Measurements from ENCODE around the gene PHF21A. TPM values are rescaled to one million over a fixed set of nuclear protein-coding genes. Genes with fewer than 3 reads are reported as not detected.

PHF21A gene
- total RNA-seq, 1 donor from 2014 or later = 71.1 TPM

DNA sequence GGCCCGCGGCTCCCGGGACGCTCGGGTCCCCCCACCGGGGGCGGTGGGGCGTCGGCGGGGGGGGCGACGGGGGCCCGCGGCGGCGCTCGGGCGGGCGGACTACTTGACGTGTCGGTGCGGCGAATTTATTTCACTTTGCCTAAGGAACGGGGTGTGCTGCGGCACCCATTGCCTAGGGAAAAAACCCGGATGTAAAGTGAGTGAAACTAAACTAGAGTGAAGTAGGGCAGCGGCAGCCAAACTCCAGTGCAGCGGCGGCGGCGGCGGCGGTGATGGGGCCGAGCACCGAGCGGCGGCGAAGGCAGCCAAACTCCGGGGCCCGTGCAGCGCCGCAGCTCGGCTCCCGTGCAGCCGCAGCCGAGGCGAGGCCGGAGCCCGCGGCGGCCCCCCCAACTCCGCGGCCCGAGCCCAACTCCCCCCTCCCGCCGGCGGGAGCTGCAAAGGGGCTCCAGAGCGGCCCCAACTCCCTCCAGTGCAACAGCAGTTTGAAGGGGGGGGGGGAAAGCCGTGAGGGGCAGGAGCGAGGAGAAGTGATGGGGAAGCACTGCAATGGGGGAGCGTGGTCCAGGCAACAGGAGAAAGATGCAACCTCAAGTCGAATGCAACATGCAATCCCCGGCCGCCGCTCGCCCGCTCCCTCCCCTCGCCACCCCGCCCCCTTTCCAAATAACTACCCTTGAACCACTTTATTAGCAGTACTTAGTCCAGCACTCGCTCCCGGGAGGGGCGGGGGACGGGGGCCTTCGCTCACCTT lies 647 bp upstream of the PHF21A start:
- Mint-ChIP-seq H3K36me3 (ENCODE audit: unreplicated experiment) (no peaks in the 10 kb centered on the region), H3K27ac (ENCODE audit: unreplicated experiment) (peak overlapping the region; percentile 91), H3K4me3 (ENCODE audit: unreplicated experiment) (peak overlapping the region; percentile 95), H3K4me1 (ENCODE audit: low read depth, unreplicated experiment) (peaks cover 13% of the 10 kb centered on the region), H3K27me3 (ENCODE audit: unreplicated experiment) (peaks cover 7% of the 10 kb centered on the region), H3K9me3 (ENCODE audit: unreplicated experiment) (peaks cover 14% of the 10 kb centered on the region)
- peak; percentile 75 for DNase-seq
- TF ChIP-seq, protein P1, sequence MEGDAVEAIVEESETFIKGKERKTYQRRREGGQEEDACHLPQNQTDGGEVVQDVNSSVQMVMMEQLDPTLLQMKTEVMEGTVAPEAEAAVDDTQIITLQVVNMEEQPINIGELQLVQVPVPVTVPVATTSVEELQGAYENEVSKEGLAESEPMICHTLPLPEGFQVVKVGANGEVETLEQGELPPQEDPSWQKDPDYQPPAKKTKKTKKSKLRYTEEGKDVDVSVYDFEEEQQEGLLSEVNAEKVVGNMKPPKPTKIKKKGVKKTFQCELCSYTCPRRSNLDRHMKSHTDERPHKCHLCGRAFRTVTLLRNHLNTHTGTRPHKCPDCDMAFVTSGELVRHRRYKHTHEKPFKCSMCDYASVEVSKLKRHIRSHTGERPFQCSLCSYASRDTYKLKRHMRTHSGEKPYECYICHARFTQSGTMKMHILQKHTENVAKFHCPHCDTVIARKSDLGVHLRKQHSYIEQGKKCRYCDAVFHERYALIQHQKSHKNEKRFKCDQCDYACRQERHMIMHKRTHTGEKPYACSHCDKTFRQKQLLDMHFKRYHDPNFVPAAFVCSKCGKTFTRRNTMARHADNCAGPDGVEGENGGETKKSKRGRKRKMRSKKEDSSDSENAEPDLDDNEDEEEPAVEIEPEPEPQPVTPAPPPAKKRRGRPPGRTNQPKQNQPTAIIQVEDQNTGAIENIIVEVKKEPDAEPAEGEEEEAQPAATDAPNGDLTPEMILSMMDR (IDR thresholded peaks at IDR 0.05; ENCODE audit: partially characterized antibody, unreplicated experiment) = no peak

DNA sequence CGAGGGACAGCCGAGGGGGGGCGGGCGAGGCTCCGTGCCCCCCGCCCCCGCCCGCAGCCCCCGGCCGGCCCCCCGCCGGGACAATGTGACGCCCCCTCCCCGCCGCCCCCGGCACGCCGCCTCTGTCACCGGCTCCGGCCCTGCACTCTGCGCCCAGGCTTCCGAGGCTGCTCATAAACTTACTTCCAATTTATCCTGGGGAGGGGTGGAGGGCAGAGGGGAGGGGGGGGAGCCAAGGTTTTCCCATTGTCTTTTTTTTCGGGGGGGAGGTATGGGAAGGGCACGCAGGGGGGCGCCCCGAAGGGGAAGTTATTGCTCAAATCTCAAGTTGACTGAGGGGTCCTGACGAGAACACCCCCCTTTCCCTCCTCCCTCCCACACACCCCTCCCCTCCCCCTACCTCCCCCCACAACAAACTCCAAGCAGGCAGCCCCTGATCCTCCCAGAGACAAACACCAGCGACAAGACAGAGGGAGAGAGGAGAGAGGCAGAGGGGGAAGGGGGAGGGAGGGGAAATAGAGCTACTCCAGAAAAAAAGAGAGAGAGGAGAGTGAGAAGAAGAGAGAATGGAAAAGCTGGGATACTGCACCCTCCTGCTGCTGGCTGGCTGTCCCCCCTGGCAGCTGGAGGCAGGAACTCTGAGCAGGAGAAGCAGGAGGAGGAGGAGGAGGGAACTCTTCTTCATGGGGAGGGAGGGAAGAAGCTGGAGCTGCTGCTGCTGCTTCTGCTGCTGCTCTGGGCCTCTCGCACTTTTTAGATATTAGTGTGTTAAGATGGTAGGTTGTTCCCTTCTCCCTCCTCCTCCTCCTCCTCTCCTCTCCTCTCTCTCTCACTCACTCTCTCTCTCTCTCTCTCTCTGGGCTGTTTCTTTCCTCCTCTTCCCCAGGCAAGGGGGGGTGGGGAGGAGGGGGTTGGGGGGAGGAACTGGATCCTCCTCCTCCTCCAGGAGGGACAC lies 631 bp downstream of the PHF21A start:
- H3K27ac Mint-ChIP-seq (ENCODE audit: unreplicated experiment) = peak overlapping the region; percentile 98

DNA sequence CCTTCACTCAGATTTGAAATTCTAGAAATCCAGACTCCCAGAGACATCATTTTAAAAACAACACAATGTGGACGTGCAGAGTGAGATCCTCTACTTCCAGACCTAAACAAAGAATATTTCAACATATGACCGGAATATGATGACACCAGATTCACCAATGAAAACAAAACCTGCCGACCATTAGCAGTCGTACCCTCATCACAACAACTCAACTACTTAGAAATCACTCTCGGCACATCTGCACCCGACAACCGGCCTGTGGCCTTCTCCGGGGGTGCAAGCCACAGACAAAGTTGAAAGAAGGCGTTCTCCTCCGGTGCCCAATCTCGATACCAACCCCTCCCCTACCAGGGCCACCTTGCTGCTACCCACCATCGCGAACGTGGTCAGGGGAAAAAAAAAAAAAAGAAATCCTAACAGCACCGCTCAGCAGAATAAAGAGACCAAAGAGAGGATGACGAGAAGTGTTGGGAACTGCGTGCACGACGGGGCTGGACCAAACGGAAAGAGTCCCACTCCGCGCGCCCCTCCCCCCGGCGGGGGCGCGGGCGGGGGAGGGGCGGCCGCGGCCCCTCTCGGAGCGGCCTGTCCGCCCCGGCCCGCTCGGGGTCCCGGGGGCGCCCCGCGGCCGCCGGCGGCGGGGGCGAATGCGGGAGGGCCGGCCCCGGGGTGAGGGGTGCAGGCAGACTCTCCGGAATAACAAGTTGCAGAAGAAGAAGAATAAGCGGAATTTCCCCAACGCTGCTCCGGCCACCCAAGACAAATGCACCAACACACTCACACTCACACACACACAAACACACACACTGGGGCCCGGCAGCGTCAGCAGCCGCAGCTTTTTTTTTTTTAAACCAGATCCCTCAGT lies 1.7 kb downstream of the PHF21A start:
- no peaks in the 10 kb centered on the region for H3K36me3 Mint-ChIP-seq (ENCODE audit: unreplicated experiment)
- H3K4me3 Mint-ChIP-seq (ENCODE audit: unreplicated experiment) = peak overlapping the region; percentile 98
- peaks cover 7% of the 10 kb centered on the region for H3K27me3 Mint-ChIP-seq (ENCODE audit: unreplicated experiment)
- TF ChIP-seq, protein P1 (IDR thresholded peaks at IDR 0.05; ENCODE audit: partially characterized antibody, unreplicated experiment) = no peak
- DNase-seq = peak; percentile 57
- peaks cover 14% of the 10 kb centered on the region for H3K9me3 Mint-ChIP-seq (ENCODE audit: unreplicated experiment)
- H3K4me1 Mint-ChIP-seq (ENCODE audit: low read depth, unreplicated experiment) = peaks cover 20% of the 10 kb centered on the region
- peak overlapping the region; percentile 97 for H3K27ac Mint-ChIP-seq (ENCODE audit: unreplicated experiment)

More for the DNA sequence above, 631 bp downstream of the PHF21A start:
- H3K9me3 Mint-ChIP-seq (ENCODE audit: unreplicated experiment) = peaks cover 14% of the 10 kb centered on the region
- TF ChIP-seq, protein P1 (IDR thresholded peaks at IDR 0.05; ENCODE audit: partially characterized antibody, unreplicated experiment) = no peak
- peaks cover 7% of the 10 kb centered on the region for H3K27me3 Mint-ChIP-seq (ENCODE audit: unreplicated experiment)
- H3K36me3 Mint-ChIP-seq (ENCODE audit: unreplicated experiment) = no peaks in the 10 kb centered on the region
- peak overlapping the region; percentile 88 for H3K4me3 Mint-ChIP-seq (ENCODE audit: unreplicated experiment)
- H3K4me1 Mint-ChIP-seq (ENCODE audit: low read depth, unreplicated experiment) = peaks cover 15% of the 10 kb centered on the region
- peak; percentile 60 for DNase-seq

DNA sequence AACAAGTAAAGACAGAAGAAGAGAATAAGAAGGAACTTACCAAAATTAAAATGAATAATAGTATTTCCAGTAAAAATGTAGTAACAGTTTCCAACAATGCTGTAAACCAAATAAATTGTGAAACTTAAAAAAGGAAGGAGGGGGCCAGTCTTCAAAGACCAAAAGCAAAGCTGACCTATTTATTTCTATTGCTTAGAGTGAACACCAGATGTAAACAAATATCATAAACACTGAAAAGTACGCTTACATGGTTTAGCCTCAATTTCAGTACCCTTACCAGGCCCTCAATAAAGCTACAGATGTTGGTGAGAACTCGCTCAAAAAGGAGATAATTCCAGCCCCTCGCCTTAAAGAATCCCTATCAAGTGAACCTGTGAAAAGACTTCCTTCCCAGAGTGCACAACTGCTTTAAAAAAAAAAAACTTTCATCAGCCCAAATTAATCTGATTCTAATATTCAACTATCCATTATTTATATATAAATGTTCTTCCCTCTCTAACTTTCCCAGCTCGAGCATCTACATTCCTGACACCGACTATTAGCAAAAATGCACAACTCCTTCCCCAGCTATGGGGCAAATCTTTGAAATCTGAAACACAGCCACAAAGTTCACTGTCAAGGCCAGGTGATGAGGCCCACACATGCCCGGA lies 2.4 kb downstream of the PHF21A start:
- Mint-ChIP-seq H3K4me3 (ENCODE audit: unreplicated experiment) (peak overlapping the region; percentile 98), H3K4me1 (ENCODE audit: low read depth, unreplicated experiment) (peaks cover 26% of the 10 kb centered on the region), H3K9me3 (ENCODE audit: unreplicated experiment) (peaks cover 14% of the 10 kb centered on the region), H3K36me3 (ENCODE audit: unreplicated experiment) (no peaks in the 10 kb centered on the region), H3K27ac (ENCODE audit: unreplicated experiment) (peak overlapping the region; percentile 94), H3K27me3 (ENCODE audit: unreplicated experiment) (peaks cover 9% of the 10 kb centered on the region)
- TF ChIP-seq, protein P1 (IDR thresholded peaks at IDR 0.05; ENCODE audit: partially characterized antibody, unreplicated experiment) = no peak
- DNase-seq = no peak

Measured in glutamatergic neuron (in vitro differentiated cells).